GM19238 (cell line): ENCODE measurements around the gene HPSE2.
"Not testable (repeated sequence)": the region's sequence is repeated elsewhere in the genome, so short reads cannot be mapped to it uniquely, and the experiment has no call there.

Experiments
- DNase-seq: peaks from one replicate; pipeline ENCODE4 v3.0.0; 2011; ENCODE audit warnings: low spot score; ENCODE audit not compliant: insufficient read length

The HPSE2 gene

GRCh38 chr10:99161165-99161564 is 74.5 kb downstream of the HPSE2 start:
- no peak for DNase-seq

GRCh38 chr10:99143651-99144050 is 92.0 kb downstream of the HPSE2 start:
- no peak for DNase-seq

GRCh38 chr10:99143011-99143410 is 92.6 kb downstream of the HPSE2 start:
- no peak for DNase-seq

- not testable (repeated sequence) for DNase-seq
These were observed 102.8 kb downstream of the HPSE2 start for GRCh38 chr10:99132897-99133296.

- no peak for DNase-seq
These were observed 109.8 kb downstream of the HPSE2 start for GRCh38 chr10:99125879-99126278.

GRCh38 chr10:99124376-99124775 is 111.3 kb downstream of the HPSE2 start:
- DNase-seq: no peak

GRCh38 chr10:99123851-99124250 is 111.8 kb downstream of the HPSE2 start:
- no peak for DNase-seq

GRCh38 chr10:99123336-99123735 is 112.3 kb downstream of the HPSE2 start:
- no peak for DNase-seq

- DNase-seq: no peak
These were observed 116.3 kb downstream of the HPSE2 start for GRCh38 chr10:99119258-99119748.

- DNase-seq: no peak
These were observed 119.9 kb downstream of the HPSE2 start for GRCh38 chr10:99115703-99116102.

GRCh38 chr10:99085358-99085757 is 150.3 kb downstream of the HPSE2 start:
- no peak for DNase-seq

- no peak for DNase-seq
These were observed 151.5 kb downstream of the HPSE2 start for GRCh38 chr10:99084161-99084560.

- DNase-seq: no peak
These were observed 155.2 kb downstream of the HPSE2 start for GRCh38 chr10:99080275-99080945.

GRCh38 chr10:99062591-99062990 is 173.1 kb downstream of the HPSE2 start:
- no peak for DNase-seq

- no peak for DNase-seq
These were observed 176.9 kb downstream of the HPSE2 start for GRCh38 chr10:99058762-99059161.

GRCh38 chr10:99057936-99058690 is 177.5 kb downstream of the HPSE2 start:
- DNase-seq: no peak

GRCh38 chr10:99045671-99046070 is 190.0 kb downstream of the HPSE2 start:
- no peak for DNase-seq

GRCh38 chr10:99042051-99042771 is 193.4 kb downstream of the HPSE2 start:
- DNase-seq: no peak

- DNase-seq: no peak
These were observed 194.2 kb downstream of the HPSE2 start for GRCh38 chr10:99041468-99041867.

GRCh38 chr10:99013885-99014284 is 221.8 kb downstream of the HPSE2 start:
- no peak for DNase-seq

GRCh38 chr10:99010286-99010685 is 225.4 kb downstream of the HPSE2 start:
- DNase-seq: no peak

GRCh38 chr10:99008054-99008453 is 227.6 kb downstream of the HPSE2 start:
- no peak for DNase-seq
